Peyer's patch (tissue), 4 donors: ENCODE measurements around the gene PJA2.

Experiments used
- CTCF ChIP-seq, 6 experiments: fragments of 450-650 bp in 4 of 6; fragments of 200-600 bp in 2 of 6; sonication (generic) in 1 of 6; IDR thresholded peaks; one replicate each; pipeline ENCODE4 v1.5.1; 2017 to 2019; ENCODE audit warnings: antibody characterized with exemption in 6 of 6, mild to moderate bottlenecking in 3 of 6, moderate library complexity in 1 of 6
- POLR2A ChIP-seq, 2 donors: fragments of 450-650 bp; IDR thresholded peaks; one replicate each; pipeline ENCODE4 v1.5.1; 2017; ENCODE audit warnings: antibody characterized with exemption in 2 of 2, mild to moderate bottlenecking in 2 of 2, moderate library complexity in 2 of 2

GRCh38 chr5:109421956-109422355 is 12.2 kb upstream of the PJA2 start:
- TF ChIP-seq CTCF (IDR thresholded peaks at IDR 0.05) (no peak), POLR2A (IDR thresholded peaks at IDR 0.05) (no peak)
